ENCODE data around the gene CREB5. TPM values are rescaled to one million over a fixed set of nuclear protein-coding genes. Genes with fewer than 3 reads are reported as not detected.

Gene CREB5
- total and polyA plus RNA-seq, 2 experiments from 2014 or later, result 2.4 to 4.4 TPM

DNA sequence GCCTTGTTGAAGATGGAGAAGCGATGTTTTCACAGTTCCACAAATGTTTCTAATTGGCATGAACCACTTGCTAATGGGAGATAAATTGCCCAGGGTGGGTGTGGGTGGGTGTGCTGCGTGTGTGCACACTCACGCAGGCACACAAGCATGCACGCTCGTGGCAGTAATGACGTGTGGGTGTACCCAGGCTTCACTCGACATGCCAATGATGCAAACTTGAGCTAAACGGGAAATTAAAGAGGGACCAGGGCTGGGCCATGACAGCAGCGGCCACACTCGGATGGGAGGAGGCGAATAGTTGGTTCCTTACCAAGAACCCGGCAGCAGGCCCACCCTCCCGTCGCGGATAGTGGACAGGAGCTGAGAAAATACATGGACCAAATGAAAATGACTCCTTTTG lies 386.0 kb downstream of the CREB5 start (continued):
- TF ChIP-seq, protein P1, sequence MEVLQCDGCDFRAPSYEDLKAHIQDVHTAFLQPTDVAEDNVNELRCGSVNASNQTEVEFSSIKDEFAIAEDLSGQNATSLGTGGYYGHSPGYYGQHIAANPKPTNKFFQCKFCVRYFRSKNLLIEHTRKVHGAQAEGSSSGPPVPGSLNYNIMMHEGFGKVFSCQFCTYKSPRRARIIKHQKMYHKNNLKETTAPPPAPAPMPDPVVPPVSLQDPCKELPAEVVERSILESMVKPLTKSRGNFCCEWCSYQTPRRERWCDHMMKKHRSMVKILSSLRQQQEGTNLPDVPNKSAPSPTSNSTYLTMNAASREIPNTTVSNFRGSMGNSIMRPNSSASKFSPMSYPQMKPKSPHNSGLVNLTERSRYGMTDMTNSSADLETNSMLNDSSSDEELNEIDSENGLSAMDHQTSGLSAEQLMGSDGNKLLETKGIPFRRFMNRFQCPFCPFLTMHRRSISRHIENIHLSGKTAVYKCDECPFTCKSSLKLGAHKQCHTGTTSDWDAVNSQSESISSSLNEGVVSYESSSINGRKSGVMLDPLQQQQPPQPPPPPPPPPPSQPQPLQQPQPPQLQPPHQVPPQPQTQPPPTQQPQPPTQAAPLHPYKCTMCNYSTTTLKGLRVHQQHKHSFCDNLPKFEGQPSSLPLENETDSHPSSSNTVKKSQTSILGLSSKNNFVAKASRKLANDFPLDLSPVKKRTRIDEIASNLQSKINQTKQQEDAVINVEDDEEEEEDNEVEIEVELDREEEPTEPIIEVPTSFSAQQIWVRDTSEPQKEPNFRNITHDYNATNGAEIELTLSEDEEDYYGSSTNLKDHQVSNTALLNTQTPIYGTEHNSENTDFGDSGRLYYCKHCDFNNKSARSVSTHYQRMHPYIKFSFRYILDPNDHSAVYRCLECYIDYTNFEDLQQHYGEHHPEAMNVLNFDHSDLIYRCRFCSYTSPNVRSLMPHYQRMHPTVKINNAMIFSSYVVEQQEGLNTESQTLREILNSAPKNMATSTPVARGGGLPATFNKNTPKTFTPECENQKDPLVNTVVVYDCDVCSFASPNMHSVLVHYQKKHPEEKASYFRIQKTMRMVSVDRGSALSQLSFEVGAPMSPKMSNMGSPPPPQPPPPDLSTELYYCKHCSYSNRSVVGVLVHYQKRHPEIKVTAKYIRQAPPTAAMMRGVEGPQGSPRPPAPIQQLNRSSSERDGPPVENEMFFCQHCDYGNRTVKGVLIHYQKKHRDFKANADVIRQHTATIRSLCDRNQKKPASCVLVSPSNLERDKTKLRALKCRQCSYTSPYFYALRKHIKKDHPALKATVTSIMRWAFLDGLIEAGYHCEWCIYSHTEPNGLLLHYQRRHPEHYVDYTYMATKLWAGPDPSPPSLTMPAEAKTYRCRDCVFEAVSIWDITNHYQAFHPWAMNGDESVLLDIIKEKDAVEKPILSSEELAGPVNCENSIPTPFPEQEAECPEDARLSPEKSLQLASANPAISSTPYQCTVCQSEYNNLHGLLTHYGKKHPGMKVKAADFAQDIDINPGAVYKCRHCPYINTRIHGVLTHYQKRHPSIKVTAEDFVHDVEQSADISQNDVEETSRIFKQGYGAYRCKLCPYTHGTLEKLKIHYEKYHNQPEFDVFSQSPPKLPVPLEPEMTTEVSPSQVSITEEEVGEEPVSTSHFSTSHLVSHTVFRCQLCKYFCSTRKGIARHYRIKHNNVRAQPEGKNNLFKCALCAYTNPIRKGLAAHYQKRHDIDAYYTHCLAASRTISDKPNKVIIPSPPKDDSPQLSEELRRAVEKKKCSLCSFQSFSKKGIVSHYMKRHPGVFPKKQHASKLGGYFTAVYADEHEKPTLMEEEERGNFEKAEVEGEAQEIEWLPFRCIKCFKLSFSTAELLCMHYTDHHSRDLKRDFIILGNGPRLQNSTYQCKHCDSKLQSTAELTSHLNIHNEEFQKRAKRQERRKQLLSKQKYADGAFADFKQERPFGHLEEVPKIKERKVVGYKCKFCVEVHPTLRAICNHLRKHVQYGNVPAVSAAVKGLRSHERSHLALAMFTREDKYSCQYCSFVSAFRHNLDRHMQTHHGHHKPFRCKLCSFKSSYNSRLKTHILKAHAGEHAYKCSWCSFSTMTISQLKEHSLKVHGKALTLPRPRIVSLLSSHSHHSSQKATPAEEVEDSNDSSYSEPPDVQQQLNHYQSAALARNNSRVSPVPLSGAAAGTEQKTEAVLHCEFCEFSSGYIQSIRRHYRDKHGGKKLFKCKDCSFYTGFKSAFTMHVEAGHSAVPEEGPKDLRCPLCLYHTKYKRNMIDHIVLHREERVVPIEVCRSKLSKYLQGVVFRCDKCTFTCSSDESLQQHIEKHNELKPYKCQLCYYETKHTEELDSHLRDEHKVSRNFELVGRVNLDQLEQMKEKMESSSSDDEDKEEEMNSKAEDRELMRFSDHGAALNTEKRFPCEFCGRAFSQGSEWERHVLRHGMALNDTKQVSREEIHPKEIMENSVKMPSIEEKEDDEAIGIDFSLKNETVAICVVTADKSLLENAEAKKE (CRISPR knock-in tag; IDR thresholded peaks at IDR 0.05), result no peak
- TF ChIP-seq ZNF114 (CRISPR knock-in tag; IDR thresholded peaks at IDR 0.05), result no peak
- TF ChIP-seq JUNB (IDR thresholded peaks at IDR 0.05; ENCODE audit: unreplicated experiment), result no peak

DNA sequence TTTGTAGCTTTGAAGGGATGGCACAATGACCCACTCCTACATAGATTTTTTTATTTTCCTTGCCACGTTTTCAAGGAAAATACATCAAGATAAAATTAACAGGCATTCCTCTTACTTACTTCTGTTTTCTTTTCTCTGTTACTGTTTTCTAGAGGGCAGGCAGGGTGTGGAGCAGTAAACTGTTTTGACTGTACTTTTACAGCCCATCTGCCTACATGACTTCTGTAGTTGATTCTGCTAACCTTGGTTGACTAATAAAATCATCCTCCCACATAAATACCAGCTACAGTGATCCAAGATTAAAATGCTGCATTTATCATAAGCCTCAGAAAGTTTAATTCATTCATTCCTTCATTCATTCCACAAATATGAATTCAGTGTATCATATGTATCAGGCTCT lies 387.3 kb downstream of the CREB5 start:
- Histone ChIP-seq H3K4me3 (no peak overlapping the region), H3K36me3 (ENCODE audit: insufficient read depth) (no peaks in the 10 kb centered on the region), H3K9me2 (ENCODE audit: insufficient read depth) (no peaks in the 10 kb centered on the region), H3K79me2 (replicated peaks; ENCODE audit: insufficient read depth) (no peaks in the 10 kb centered on the region), H3K4me1 (ENCODE audit: insufficient read depth) (peaks cover 1% of the 10 kb centered on the region; the same call in 1 of the 2 replicates), H3K27me3 (ENCODE audit: insufficient read depth) (peaks cover 15% of the 10 kb centered on the region), H2AFZ (no peak overlapping the region), H3F3A (replicated peaks; ENCODE audit: low read depth) (no peaks in the 10 kb centered on the region), H4K20me1 (replicated peaks; ENCODE audit: insufficient read depth) (no peaks in the 10 kb centered on the region), H3K4me2 (no peak overlapping the region), H3K27ac (ENCODE audit: low read depth) (no peak overlapping the region)
- DNase-seq (ENCODE audit: low spot score) (no peak), ATAC-seq (no peak)
- H3K4me1 Mint-ChIP-seq, result peaks cover 1% of the 10 kb centered on the region; the same call in 2 of the 3 replicates
- H3K27ac Mint-ChIP-seq, result no peak overlapping the region
- peaks cover 3% of the 10 kb centered on the region for H3K27me3 Mint-ChIP-seq (ENCODE audit: insufficient read depth, low read depth, poor library complexity)
- no peaks in the 10 kb centered on the region for H3K36me3 Mint-ChIP-seq (ENCODE audit: low read depth)
- H3K4me3 Mint-ChIP-seq, result no peak overlapping the region
- no peaks in the 10 kb centered on the region for H3K9me3 Mint-ChIP-seq
- TF ChIP-seq ZNF114 (CRISPR knock-in tag; IDR thresholded peaks at IDR 0.05) (no peak), CREB1 (CRISPR knock-in tag; IDR thresholded peaks at IDR 0.05; ENCODE audit: low read depth) (no peak), EZH2phosphoT487 (IDR thresholded peaks at IDR 0.05; ENCODE audit: unreplicated experiment) (no peak), STAT1 (IDR thresholded peaks at IDR 0.05; ENCODE audit: unreplicated experiment) (no peak)
- TF ChIP-seq, protein P2, sequence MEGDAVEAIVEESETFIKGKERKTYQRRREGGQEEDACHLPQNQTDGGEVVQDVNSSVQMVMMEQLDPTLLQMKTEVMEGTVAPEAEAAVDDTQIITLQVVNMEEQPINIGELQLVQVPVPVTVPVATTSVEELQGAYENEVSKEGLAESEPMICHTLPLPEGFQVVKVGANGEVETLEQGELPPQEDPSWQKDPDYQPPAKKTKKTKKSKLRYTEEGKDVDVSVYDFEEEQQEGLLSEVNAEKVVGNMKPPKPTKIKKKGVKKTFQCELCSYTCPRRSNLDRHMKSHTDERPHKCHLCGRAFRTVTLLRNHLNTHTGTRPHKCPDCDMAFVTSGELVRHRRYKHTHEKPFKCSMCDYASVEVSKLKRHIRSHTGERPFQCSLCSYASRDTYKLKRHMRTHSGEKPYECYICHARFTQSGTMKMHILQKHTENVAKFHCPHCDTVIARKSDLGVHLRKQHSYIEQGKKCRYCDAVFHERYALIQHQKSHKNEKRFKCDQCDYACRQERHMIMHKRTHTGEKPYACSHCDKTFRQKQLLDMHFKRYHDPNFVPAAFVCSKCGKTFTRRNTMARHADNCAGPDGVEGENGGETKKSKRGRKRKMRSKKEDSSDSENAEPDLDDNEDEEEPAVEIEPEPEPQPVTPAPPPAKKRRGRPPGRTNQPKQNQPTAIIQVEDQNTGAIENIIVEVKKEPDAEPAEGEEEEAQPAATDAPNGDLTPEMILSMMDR (conservative IDR thresholded peaks at IDR 0.05; ENCODE audit: low read depth in 2 of 2), result no peak
- TF ChIP-seq, protein P3, sequence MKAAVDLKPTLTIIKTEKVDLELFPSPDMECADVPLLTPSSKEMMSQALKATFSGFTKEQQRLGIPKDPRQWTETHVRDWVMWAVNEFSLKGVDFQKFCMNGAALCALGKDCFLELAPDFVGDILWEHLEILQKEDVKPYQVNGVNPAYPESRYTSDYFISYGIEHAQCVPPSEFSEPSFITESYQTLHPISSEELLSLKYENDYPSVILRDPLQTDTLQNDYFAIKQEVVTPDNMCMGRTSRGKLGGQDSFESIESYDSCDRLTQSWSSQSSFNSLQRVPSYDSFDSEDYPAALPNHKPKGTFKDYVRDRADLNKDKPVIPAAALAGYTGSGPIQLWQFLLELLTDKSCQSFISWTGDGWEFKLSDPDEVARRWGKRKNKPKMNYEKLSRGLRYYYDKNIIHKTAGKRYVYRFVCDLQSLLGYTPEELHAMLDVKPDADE (IDR thresholded peaks at IDR 0.05), result no peak
- TF ChIP-seq, protein P4, sequence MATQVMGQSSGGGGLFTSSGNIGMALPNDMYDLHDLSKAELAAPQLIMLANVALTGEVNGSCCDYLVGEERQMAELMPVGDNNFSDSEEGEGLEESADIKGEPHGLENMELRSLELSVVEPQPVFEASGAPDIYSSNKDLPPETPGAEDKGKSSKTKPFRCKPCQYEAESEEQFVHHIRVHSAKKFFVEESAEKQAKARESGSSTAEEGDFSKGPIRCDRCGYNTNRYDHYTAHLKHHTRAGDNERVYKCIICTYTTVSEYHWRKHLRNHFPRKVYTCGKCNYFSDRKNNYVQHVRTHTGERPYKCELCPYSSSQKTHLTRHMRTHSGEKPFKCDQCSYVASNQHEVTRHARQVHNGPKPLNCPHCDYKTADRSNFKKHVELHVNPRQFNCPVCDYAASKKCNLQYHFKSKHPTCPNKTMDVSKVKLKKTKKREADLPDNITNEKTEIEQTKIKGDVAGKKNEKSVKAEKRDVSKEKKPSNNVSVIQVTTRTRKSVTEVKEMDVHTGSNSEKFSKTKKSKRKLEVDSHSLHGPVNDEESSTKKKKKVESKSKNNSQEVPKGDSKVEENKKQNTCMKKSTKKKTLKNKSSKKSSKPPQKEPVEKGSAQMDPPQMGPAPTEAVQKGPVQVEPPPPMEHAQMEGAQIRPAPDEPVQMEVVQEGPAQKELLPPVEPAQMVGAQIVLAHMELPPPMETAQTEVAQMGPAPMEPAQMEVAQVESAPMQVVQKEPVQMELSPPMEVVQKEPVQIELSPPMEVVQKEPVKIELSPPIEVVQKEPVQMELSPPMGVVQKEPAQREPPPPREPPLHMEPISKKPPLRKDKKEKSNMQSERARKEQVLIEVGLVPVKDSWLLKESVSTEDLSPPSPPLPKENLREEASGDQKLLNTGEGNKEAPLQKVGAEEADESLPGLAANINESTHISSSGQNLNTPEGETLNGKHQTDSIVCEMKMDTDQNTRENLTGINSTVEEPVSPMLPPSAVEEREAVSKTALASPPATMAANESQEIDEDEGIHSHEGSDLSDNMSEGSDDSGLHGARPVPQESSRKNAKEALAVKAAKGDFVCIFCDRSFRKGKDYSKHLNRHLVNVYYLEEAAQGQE (IDR thresholded peaks at IDR 0.05; ENCODE audit: unreplicated experiment), result no peak
